MG63 (cell line): ENCODE results near the gene DOLPP1. TPM values are rescaled to one million over a fixed set of nuclear protein-coding genes. Genes with fewer than 3 reads are reported as not detected.

Experiments
- DNase-seq: peaks from one replicate; pipeline ENCODE4 v3.0.0-alpha.2; 2020
- H3K27me3 ChIP-seq: fragments of 250-450 bp; sonication (Bioruptor Pico); 2 replicates; pipeline ENCODE4 v1.5.1; 2020; ENCODE audit warnings: mild to moderate bottlenecking, moderate library complexity
- H3K36me3 ChIP-seq: fragments of 250-450 bp; sonication (Bioruptor Pico); 2 replicates; pipeline ENCODE4 v1.5.1; 2020; ENCODE audit warnings: mild to moderate bottlenecking, moderate library complexity
- H3K4me3 ChIP-seq: fragments of 250-450 bp; sonication (Bioruptor Pico); 2 replicates; pipeline ENCODE4 v1.5.1; 2020; ENCODE audit warnings: mild to moderate bottlenecking, moderate library complexity
- H3K9me3 ChIP-seq: fragments of 250-450 bp; sonication (Bioruptor Pico); 2 replicates; pipeline ENCODE4 v1.5.1; 2020; ENCODE audit warnings: mild to moderate bottlenecking, moderate library complexity
- total RNA-seq: library from RNA; depleted of rRNA; stranded (reverse); fragments of >200 nt; shearing (Covaris generic); gene quantifications from 2 replicates; pipeline ENCODE4 v1.2.3, GENCODE V29; 2014; ENCODE audit warnings: low replicate concordance; rRNA removed

The DOLPP1 gene
- total RNA-seq, 1 experiment from 2014 or later, result 24.9 TPM

DNA sequence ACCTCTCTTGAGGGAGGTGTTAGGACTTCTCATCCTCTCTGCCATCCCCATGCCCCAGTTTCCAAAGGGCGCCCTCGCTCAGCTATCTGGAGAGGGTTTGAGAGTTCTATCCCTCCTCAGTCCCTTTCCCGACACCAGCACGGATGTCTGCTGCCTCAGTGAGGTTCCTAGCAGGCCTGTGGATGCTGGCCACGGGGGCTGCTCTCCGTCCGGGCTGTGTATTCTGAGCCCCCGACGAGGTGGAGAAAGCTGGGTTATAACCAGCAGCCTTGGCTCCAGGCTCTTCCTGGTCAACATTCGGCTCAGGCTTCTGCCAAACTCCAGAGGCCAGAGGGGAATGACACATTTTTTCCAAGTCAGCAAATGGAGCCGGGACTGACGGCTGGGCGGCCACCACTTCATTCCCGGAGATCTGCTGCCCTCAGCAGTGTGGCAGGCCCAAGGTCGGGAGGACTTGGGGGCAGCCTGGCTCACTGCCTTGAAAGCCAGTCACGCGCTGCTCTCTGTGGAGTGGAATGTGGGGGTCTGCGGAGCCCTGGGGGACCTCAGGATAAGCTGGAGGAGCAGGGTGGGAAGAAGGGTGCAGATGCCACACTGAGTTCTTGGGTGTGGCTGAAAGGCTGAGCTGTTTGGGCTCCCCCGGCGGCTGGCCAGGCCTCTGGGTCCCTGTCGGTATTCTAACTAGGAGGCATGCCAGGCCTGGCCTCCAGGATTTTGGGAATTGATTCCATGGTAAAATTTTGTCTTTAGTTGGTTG, 57.7 kb downstream of the DOLPP1 start:
- peak; percentile 69 for DNase-seq
- no peak overlapping the region for H3K4me3 ChIP-seq
- peaks cover 30% of the 10 kb centered on the region for H3K36me3 ChIP-seq
- H3K9me3 ChIP-seq, result no peaks in the 10 kb centered on the region
- no peaks in the 10 kb centered on the region for H3K27me3 ChIP-seq

DNA sequence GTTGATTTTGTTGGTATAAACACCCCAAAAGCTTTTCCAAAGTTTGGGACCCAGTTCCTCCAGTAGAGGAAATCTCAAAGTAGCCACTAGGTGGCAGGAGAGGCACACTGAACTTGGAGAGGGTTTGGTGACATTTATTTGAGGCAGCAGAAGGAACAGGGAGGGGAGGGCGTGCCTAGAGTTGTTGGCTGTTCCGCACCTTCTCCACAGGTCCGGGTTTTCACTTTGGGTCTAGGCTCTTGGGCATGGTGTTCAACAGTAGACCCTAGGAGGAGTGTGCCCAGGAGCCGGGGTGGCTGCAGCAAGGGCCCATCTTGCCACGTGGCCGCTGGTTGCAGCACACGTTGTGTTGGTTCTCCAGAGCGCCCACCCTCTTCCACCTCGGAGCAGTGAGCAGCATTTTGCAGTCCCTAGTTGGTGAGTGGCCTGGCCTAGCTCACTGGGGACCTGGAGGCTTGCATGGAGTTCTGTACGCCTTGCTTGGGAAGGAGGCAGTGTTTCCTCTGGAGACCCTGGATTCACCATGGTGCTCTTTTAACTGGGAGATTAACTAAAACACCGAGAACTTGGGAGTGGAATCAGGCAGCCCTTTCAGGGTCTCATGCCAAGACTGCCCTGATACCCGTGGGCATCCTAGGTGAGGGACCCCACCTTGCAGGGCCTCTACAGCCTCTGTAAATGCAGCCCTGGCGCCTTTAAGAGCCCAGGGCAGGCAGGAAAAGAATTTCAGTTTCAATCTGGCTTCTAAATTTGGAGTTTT, 58.5 kb downstream of the DOLPP1 start:
- H3K27me3 ChIP-seq, result no peaks in the 10 kb centered on the region
- DNase-seq, result peak; percentile 77

GRCh38 chr9:129139993-129140396, 59.1 kb downstream of the DOLPP1 start:
- no peaks in the 10 kb centered on the region for H3K27me3 ChIP-seq
- DNase-seq, result peak; percentile 97
- peak overlapping the region; percentile 49 for H3K4me3 ChIP-seq
- H3K36me3 ChIP-seq, result peaks cover 37% of the 10 kb centered on the region
- H3K9me3 ChIP-seq, result no peaks in the 10 kb centered on the region

More for the DNA sequence above, 58.5 kb downstream of the DOLPP1 start:
- Histone ChIP-seq H3K4me3 (peak overlapping the region; percentile 31), H3K36me3 (peaks cover 37% of the 10 kb centered on the region), H3K9me3 (no peaks in the 10 kb centered on the region)

Other genes starting within 250 kb of the DOLPP1 start
- 9.6 and 17.8 TPM in 2 replicates for gene KYAT1, start 199.2 kb upstream of the DOLPP1 start, total RNA-seq
- gene LRRC8A, start 199.0 kb upstream of the DOLPP1 start, total RNA-seq, result 13.8 and 19.1 TPM in 2 replicates
- not detected in 2 replicates for gene PHYHD1, start 160.1 kb upstream of the DOLPP1 start, total RNA-seq
- gene DOLK, start 133.5 kb upstream of the DOLPP1 start, total RNA-seq, result 16.9 and 29.7 TPM in 2 replicates
- 14.5 and 22.4 TPM in 2 replicates for gene NUP188, start 133.4 kb upstream of the DOLPP1 start, total RNA-seq
- gene SH3GLB2, start 52.8 kb upstream of the DOLPP1 start, total RNA-seq, result 36.7 and 42.7 TPM in 2 replicates
- 16.5 and 19.3 TPM in 2 replicates for gene MIGA2, start 44.5 kb upstream of the DOLPP1 start, total RNA-seq
- gene CRAT, start 29.7 kb downstream of the DOLPP1 start, total RNA-seq, result 16.3 and 17.5 TPM in 2 replicates
- gene PTPA, start 30.3 kb downstream of the DOLPP1 start, total RNA-seq, result 76.3 and 127 TPM in 2 replicates
- 15.7 and 21.7 TPM in 2 replicates for gene IER5L, start 97.2 kb downstream of the DOLPP1 start, total RNA-seq